Mesenchymal stem cell (in vitro differentiated cells and primary cell): ENCODE measurements around the gene SLC4A5.
A peak's percentile ranks its signal among the peaks of the same experiment; 100 is the strongest.
"Not testable (repeated sequence)": the region's sequence is repeated elsewhere in the genome, so short reads cannot be mapped to it uniquely, and the experiment has no call there.

ENCODE experiments used
- DNase-seq: peaks from one replicate; pipeline ENCODE4 v3.0.0-alpha.2; 2013
- H2AFZ ChIP-seq: one replicate; pipeline ENCODE4 v1.6.1; 2013; ENCODE audit warnings: low read depth, mild to moderate bottlenecking, control low read depth, inconsistent platforms, low read length, moderate library complexity
- H2AK5ac ChIP-seq: 2 replicates; pipeline ENCODE4 v1.6.1; 2013; ENCODE audit warnings: low read length, moderate library complexity, mild to moderate bottlenecking, inconsistent platforms; ENCODE audit not compliant: severe bottlenecking
- H2BK120ac ChIP-seq: one replicate; pipeline ENCODE4 v1.6.1; 2013; ENCODE audit warnings: low read depth, mild to moderate bottlenecking, inconsistent platforms, low read length, moderate library complexity
- H2BK12ac ChIP-seq, 2 experiments: one replicate each; pipeline ENCODE4 v1.6.1; 2013; ENCODE audit warnings: inconsistent platforms in 2 of 2, low read length in 2 of 2, mild to moderate bottlenecking in 2 of 2, moderate library complexity in 2 of 2, control low read depth in 1 of 2
- H2BK15ac ChIP-seq: one replicate; pipeline ENCODE4 v1.6.1; 2013; ENCODE audit warnings: mild to moderate bottlenecking, low read depth, inconsistent platforms; ENCODE audit not compliant: poor library complexity, severe bottlenecking
- H2BK5ac ChIP-seq: 2 replicates; pipeline ENCODE4 v1.6.1; 2013; ENCODE audit warnings: low read depth, mild to moderate bottlenecking, low read length, control low read depth, inconsistent platforms; ENCODE audit not compliant: poor library complexity, severe bottlenecking
- H3K14ac ChIP-seq, 2 experiments: one replicate each; pipeline ENCODE4 v1.6.1; 2013; ENCODE audit warnings: inconsistent platforms in 2 of 2, low read length in 2 of 2, control low read depth in 1 of 2, mild to moderate bottlenecking in 1 of 2, moderate library complexity in 1 of 2
- H3K18ac ChIP-seq, 2 experiments: one replicate each; pipeline ENCODE4 v1.6.1; 2013; ENCODE audit warnings: inconsistent platforms in 2 of 2, low read length in 2 of 2, control low read depth in 1 of 2, low read depth in 1 of 2, mild to moderate bottlenecking in 1 of 2
- H3K23ac ChIP-seq, 2 experiments: one replicate each; pipeline ENCODE4 v1.6.1; 2013; ENCODE audit warnings: inconsistent platforms in 2 of 2, low read length in 2 of 2, mild to moderate bottlenecking in 2 of 2, moderate library complexity in 2 of 2, control low read depth in 1 of 2
- H3K27ac ChIP-seq: 2 replicates; pipeline ENCODE4 v1.5.1; 2013; ENCODE audit warnings: mild to moderate bottlenecking, moderate library complexity, low read length, control low read depth, inconsistent platforms; ENCODE audit not compliant: poor library complexity, severe bottlenecking
- H3K27me3 ChIP-seq, 2 experiments: 2 replicates each; pipeline versions ENCODE4 v1.6.1 to v1.7.0; 2013; ENCODE audit warnings: low read length in 2 of 2, mild to moderate bottlenecking in 2 of 2, moderate library complexity in 2 of 2, control low read depth in 1 of 2, inconsistent platforms in 1 of 2; ENCODE audit not compliant: control insufficient read depth in 1 of 2, insufficient read depth in 1 of 2
- H3K36me3 ChIP-seq, 2 experiments: 2 replicates each; pipeline versions ENCODE4 v1.6.1 to v1.7.0; 2013; ENCODE audit warnings: low read length in 2 of 2, control low read depth in 1 of 2, inconsistent platforms in 1 of 2, low read depth in 1 of 2, mild to moderate bottlenecking in 1 of 2; ENCODE audit not compliant: insufficient read depth in 2 of 2, control insufficient read depth in 1 of 2
- H3K4ac ChIP-seq, 2 experiments: one replicate each; pipeline ENCODE4 v1.6.1; 2013; ENCODE audit warnings: inconsistent platforms in 2 of 2, low read length in 2 of 2, mild to moderate bottlenecking in 2 of 2, moderate library complexity in 2 of 2, control low read depth in 1 of 2, low read depth in 1 of 2
- H3K4me1 ChIP-seq: 2 replicates; pipeline ENCODE4 v1.6.1; 2013; ENCODE audit warnings: low read depth, low read length, control low read depth; ENCODE audit not compliant: control insufficient read depth, insufficient read depth
- H3K4me2 ChIP-seq: 2 replicates; pipeline ENCODE4 v1.6.1; 2013; ENCODE audit warnings: low read length, mild to moderate bottlenecking, inconsistent platforms; ENCODE audit not compliant: poor library complexity, severe bottlenecking
- H3K4me3 ChIP-seq, 2 experiments: 2 replicates each; pipeline versions ENCODE4 v1.5.1 to v1.7.0; 2013; ENCODE audit warnings: low read length in 2 of 2, mild to moderate bottlenecking in 2 of 2, control low read depth in 1 of 2, low read depth in 1 of 2; ENCODE audit not compliant: insufficient read depth in 1 of 2
- H3K79me1 ChIP-seq: replicated peaks from 2 replicates; pipeline ENCODE4 v1.6.1; 2013; ENCODE audit warnings: mild to moderate bottlenecking, control low read depth, low read length, inconsistent platforms; ENCODE audit not compliant: poor library complexity, severe bottlenecking
- H3K9ac ChIP-seq: 2 replicates; pipeline ENCODE4 v1.7.0; 2013; ENCODE audit warnings: mild to moderate bottlenecking, low read length, moderate library complexity
- H3K9me3 ChIP-seq: 2 replicates; pipeline ENCODE4 v1.7.0; 2013; ENCODE audit warnings: mild to moderate bottlenecking, low read length; ENCODE audit not compliant: control insufficient read depth
- H4K8ac ChIP-seq: one replicate; pipeline ENCODE4 v1.6.1; 2013; ENCODE audit warnings: inconsistent platforms, mild to moderate bottlenecking, low read length, moderate library complexity
- H4K91ac ChIP-seq: one replicate; pipeline ENCODE4 v1.6.1; 2013; ENCODE audit warnings: mild to moderate bottlenecking, low read length, inconsistent platforms
- WGBS: methylation state at CpG from one replicate; pipeline ENCODE4 v1.1.7; 2013; ENCODE audit warnings: mixed read lengths; 5-methylcytosine and 5-hydroxymethylcytosine counted together

The SLC4A5 gene

GRCh38 chr2:74216642-74217041 is 126.6 kb downstream of the SLC4A5 start:
- Histone ChIP-seq H2BK5ac (no peak overlapping the region), H2BK12ac (no peak overlapping the region), H3K4me2 (no peak overlapping the region), H2AFZ (no peak overlapping the region), H2BK15ac (no peak overlapping the region), H3K14ac (no peak overlapping the region), H3K9me3 (no peaks in the 10 kb centered on the region), H3K27me3 (no peaks in the 10 kb centered on the region), H3K36me3 (peaks cover 24 to 71% of the 10 kb centered on the region in 2 experiments), H2AK5ac (no peak overlapping the region), H3K9ac (no peak overlapping the region), H3K79me1 (peaks cover 2% of the 10 kb centered on the region), H3K27ac (no peak overlapping the region), H2BK120ac (no peak overlapping the region), H3K4me1 (no peaks in the 10 kb centered on the region), H4K91ac (no peak overlapping the region), H3K4me3 (no peak overlapping the region), H3K4ac (no peak overlapping the region), H3K23ac (no peak overlapping the region), H3K18ac (no peak overlapping the region), H4K8ac (no peak overlapping the region)
- DNase-seq: no peak
- WGBS: 100% methylated on average over 2 of the region's 2 CpGs

GRCh38 chr2:74215771-74216170 is 127.4 kb downstream of the SLC4A5 start:
- not testable (repeated sequence) for H3K23ac ChIP-seq, H2AK5ac ChIP-seq, H2BK5ac ChIP-seq, H3K27me3 ChIP-seq, H3K9ac ChIP-seq, H3K9me3 ChIP-seq, H3K4me3 ChIP-seq, H4K91ac ChIP-seq, DNase-seq, H2AFZ ChIP-seq, H4K8ac ChIP-seq, H3K4me1 ChIP-seq, H3K14ac ChIP-seq, H3K4ac ChIP-seq, H2BK15ac ChIP-seq, H3K4me2 ChIP-seq, H2BK12ac ChIP-seq, H2BK120ac ChIP-seq, H3K79me1 ChIP-seq, H3K27ac ChIP-seq, H3K18ac ChIP-seq
- 95% methylated on average over 6 of the region's 6 CpGs for WGBS
- peaks cover 22 to 73% of the 10 kb centered on the region in 2 experiments for H3K36me3 ChIP-seq

- H3K27ac ChIP-seq: no peak overlapping the region
- H2BK12ac ChIP-seq: no peak overlapping the region
- no peak overlapping the region for H2BK15ac ChIP-seq
- no peak overlapping the region for H3K18ac ChIP-seq
- no peaks in the 10 kb centered on the region for H3K9me3 ChIP-seq
- H4K8ac ChIP-seq: no peak overlapping the region
- H3K4ac ChIP-seq: no peak overlapping the region
- H2AK5ac ChIP-seq: no peak overlapping the region
- 98% methylated on average over 3 of the region's 3 CpGs for WGBS
- peaks cover 17 to 84% of the 10 kb centered on the region in 2 experiments for H3K36me3 ChIP-seq
- no peak overlapping the region for H3K4me3 ChIP-seq
- H3K9ac ChIP-seq: no peak overlapping the region
- H3K23ac ChIP-seq: no peak overlapping the region
- no peak overlapping the region for H2BK5ac ChIP-seq
- no peak for DNase-seq
- peaks cover 6% of the 10 kb centered on the region for H3K79me1 ChIP-seq
- no peak overlapping the region for H3K14ac ChIP-seq
- peaks cover 3% of the 10 kb centered on the region for H3K4me1 ChIP-seq
- H3K27me3 ChIP-seq: no peaks in the 10 kb centered on the region
- H2AFZ ChIP-seq: no peak overlapping the region
- no peak overlapping the region for H2BK120ac ChIP-seq
- no peak overlapping the region for H3K4me2 ChIP-seq
- H4K91ac ChIP-seq: no peak overlapping the region
Measured at GRCh38 chr2:74212702-74213410, 130.4 kb downstream of the SLC4A5 start.

GRCh38 chr2:74206180-74206688 is 137.0 kb downstream of the SLC4A5 start:
- peak; percentile 81 for DNase-seq
- Histone ChIP-seq H3K4me3 (no peak overlapping the region), H3K14ac (no peak overlapping the region), H3K4ac (no peak overlapping the region), H2AK5ac (no peak overlapping the region), H3K27me3 (no peaks in the 10 kb centered on the region), H3K79me1 (peaks cover 6% of the 10 kb centered on the region), H4K91ac (no peak overlapping the region), H3K9me3 (no peaks in the 10 kb centered on the region), H4K8ac (no peak overlapping the region), H3K18ac (peak overlapping the region in 1 of 2 experiments; percentile 25), H3K4me1 (peaks cover 11% of the 10 kb centered on the region), H2BK15ac (no peak overlapping the region), H3K23ac (no peak overlapping the region), H3K27ac (no peak overlapping the region), H3K9ac (peak overlapping the region; percentile 21), H3K36me3 (peaks cover 6 to 46% of the 10 kb centered on the region in 2 experiments), H2BK12ac (no peak overlapping the region), H3K4me2 (no peak overlapping the region), H2AFZ (no peak overlapping the region), H2BK5ac (no peak overlapping the region), H2BK120ac (no peak overlapping the region)
- WGBS: 54% methylated on average over 6 of the region's 6 CpGs
